ENCODE results near the gene OR2T2.
"Not testable (repeated sequence)": the region's sequence is repeated elsewhere in the genome, so short reads cannot be mapped to it uniquely, and the experiment has no call there.

OR2T2 gene

GRCh38 chr1:248481686-248482579 is 36.5 kb downstream of the OR2T2 start:
- H3K27me3 Mint-ChIP-seq (ENCODE audit: low read depth); H3K4me1 Mint-ChIP-seq (ENCODE audit: low read depth); H3K36me3 Mint-ChIP-seq (ENCODE audit: low read depth); H3K9me3 Mint-ChIP-seq: not testable (repeated sequence)
- Mint-ChIP-seq H3K27ac (peak overlapping the region; percentile 93), H3K4me3 (peak overlapping the region; percentile 88)

- H3K4me1 Mint-ChIP-seq (ENCODE audit: low read depth); H3K36me3 Mint-ChIP-seq (ENCODE audit: low read depth); H3K27me3 Mint-ChIP-seq (ENCODE audit: low read depth); H3K27ac Mint-ChIP-seq; H3K4me3 Mint-ChIP-seq; H3K9me3 Mint-ChIP-seq: not testable (repeated sequence)
These were observed 42.9 kb downstream of the OR2T2 start, which contains the start of gene OR2T5 for GRCh38 chr1:248488289-248488688. OR2T5 (plus strand) TSS chr1:248488589; CDS start chr1:248488589, 0 bp downstream.

GRCh38 chr1:248496661-248497060 is 51.2 kb downstream of the OR2T2 start:
- H3K27ac Mint-ChIP-seq; H3K4me3 Mint-ChIP-seq; H3K4me1 Mint-ChIP-seq (ENCODE audit: low read depth); H3K27me3 Mint-ChIP-seq (ENCODE audit: low read depth); H3K9me3 Mint-ChIP-seq; H3K36me3 Mint-ChIP-seq (ENCODE audit: low read depth): not testable (repeated sequence)

GRCh38 chr1:248500305-248501035 is 55.0 kb downstream of the OR2T2 start:
- not testable (repeated sequence) for H3K27me3 Mint-ChIP-seq (ENCODE audit: low read depth); H3K36me3 Mint-ChIP-seq (ENCODE audit: low read depth); H3K27ac Mint-ChIP-seq; H3K4me1 Mint-ChIP-seq (ENCODE audit: low read depth); H3K4me3 Mint-ChIP-seq; H3K9me3 Mint-ChIP-seq

All from T-helper 1 cell treated with Interleukin-12 subunit alpha and Interleukin-12 subunit beta and Interleukin-4 antibody, amounts not matched to agents 30 μg/mL and 1 μg/mL, for 36 hours (primary cell).